ENCODE data around the gene KCTD6. TPM values are rescaled to one million over a fixed set of nuclear protein-coding genes. Genes with fewer than 3 reads are reported as not detected.

Gene KCTD6
- total RNA-seq, 1 donor from 2014 or later: 10.6 TPM

- no peak for DNase-seq
Measured at GRCh38 chr3:58485801-58486435, 6.0 kb upstream of the KCTD6 start.

GRCh38 chr3:58487140-58487886, 4.6 kb upstream of the KCTD6 start:
- DNase-seq: peak; percentile 50

- no peak for DNase-seq
Measured at GRCh38 chr3:58488967-58489366, 2.9 kb upstream of the KCTD6 start.

GRCh38 chr3:58490860-58491501, 915 bp upstream of the KCTD6 start:
- DNase-seq: peak; percentile 7

GRCh38 chr3:58492494-58492905, 604 bp downstream of the KCTD6 start:
- peak; percentile 48 for DNase-seq

- no peak for DNase-seq
Measured at GRCh38 chr3:58494107-58494506, 2.2 kb downstream of the KCTD6 start.

GRCh38 chr3:58495101-58495500, 3.2 kb downstream of the KCTD6 start:
- DNase-seq: no peak

GRCh38 chr3:58496206-58496857, 4.4 kb downstream of the KCTD6 start:
- DNase-seq: no peak

- no peak for DNase-seq
Measured at GRCh38 chr3:58497097-58497496, 5.2 kb downstream of the KCTD6 start.

- no peak for DNase-seq
Measured at GRCh38 chr3:58502872-58503271, 11.0 kb downstream of the KCTD6 start.

GRCh38 chr3:58507356-58508078, 15.6 kb downstream of the KCTD6 start:
- DNase-seq: no peak

- DNase-seq: no peak
Measured at GRCh38 chr3:58508437-58508836, 16.5 kb downstream of the KCTD6 start.

GRCh38 chr3:58514405-58514804, 22.5 kb downstream of the KCTD6 start:
- DNase-seq: no peak

- DNase-seq: no peak
Measured at GRCh38 chr3:58518291-58518789, 26.4 kb downstream of the KCTD6 start.

- no peak for DNase-seq
Measured at GRCh38 chr3:58519668-58520402, 27.9 kb downstream of the KCTD6 start.

GRCh38 chr3:58520403-58521335, 28.8 kb downstream of the KCTD6 start:
- DNase-seq: no peak

- no peak for DNase-seq
Measured at GRCh38 chr3:58521336-58521670, 29.4 kb downstream of the KCTD6 start.

GRCh38 chr3:58521917-58522631, 30.2 kb downstream of the KCTD6 start:
- no peak for DNase-seq

GRCh38 chr3:58522759-58523425, 31.0 kb downstream of the KCTD6 start:
- no peak for DNase-seq

Measured in dermis blood vessel endothelial cell (primary cell).